IPS-18c (cell line): ENCODE measurements around the gene KIFBP.
"Not testable (repeated sequence)": the region's sequence is repeated elsewhere in the genome, so short reads cannot be mapped to it uniquely, and the experiment has no call there.

ENCODE experiments used
- H3K4me3 ChIP-seq: 2 replicates; pipeline ENCODE4 v1.7.0; 2013; ENCODE audit warnings: low read depth, mild to moderate bottlenecking, low read length, moderate library complexity; ENCODE audit not compliant: insufficient read depth
- H3K9me3 ChIP-seq: one replicate; pipeline ENCODE4 v1.6.1; 2013; ENCODE audit warnings: mild to moderate bottlenecking, low read length, moderate library complexity; ENCODE audit not compliant: control insufficient read depth, insufficient read depth

Gene KIFBP

GRCh38 chr10:68988530-68989316, at the start of gene KIFBP:
TSS of gene KIFBP (plus strand) at chr10:68988803. CDS start at chr10:68988833, 30 bp downstream.
- peak within 1 kb of the TSS; percentile 99 for H3K4me3 ChIP-seq
- peaks cover 3% of the 10 kb centered on the region for H3K9me3 ChIP-seq

GRCh38 chr10:68938884-68939283, 49.7 kb upstream of the KIFBP start:
- H3K4me3 ChIP-seq = no peak overlapping the region
- no peaks in the 10 kb centered on the region for H3K9me3 ChIP-seq

DNA sequence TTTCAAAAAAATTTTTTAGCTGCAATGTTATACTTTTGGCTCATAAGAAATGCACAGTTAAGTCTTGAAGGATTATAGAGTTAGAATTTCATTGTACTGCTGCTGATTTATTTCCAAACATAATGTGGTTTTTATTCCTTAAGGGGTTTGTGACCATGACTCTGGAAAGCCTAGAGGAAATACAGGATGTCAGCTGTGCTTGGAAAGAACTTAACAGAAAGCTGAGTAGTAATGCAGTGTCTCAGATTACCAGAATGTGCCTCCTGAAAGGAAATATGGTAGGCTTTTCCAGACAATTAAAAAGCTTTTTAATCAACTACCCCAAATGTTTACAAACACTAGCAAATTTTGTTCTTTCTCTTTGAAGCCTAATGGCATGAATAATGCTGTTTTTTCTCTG, 47.7 kb upstream of the KIFBP start:
- not testable (repeated sequence) for H3K9me3 ChIP-seq, H3K4me3 ChIP-seq

- no peak overlapping the region for H3K4me3 ChIP-seq
- H3K9me3 ChIP-seq = peaks cover 2% of the 10 kb centered on the region
Measured at GRCh38 chr10:68950598-68950997, 38.0 kb upstream of the KIFBP start.

- H3K4me3 ChIP-seq = no peak overlapping the region
- H3K9me3 ChIP-seq = no peaks in the 10 kb centered on the region
Measured at GRCh38 chr10:68954904-68955303, 33.7 kb upstream of the KIFBP start.

DNA sequence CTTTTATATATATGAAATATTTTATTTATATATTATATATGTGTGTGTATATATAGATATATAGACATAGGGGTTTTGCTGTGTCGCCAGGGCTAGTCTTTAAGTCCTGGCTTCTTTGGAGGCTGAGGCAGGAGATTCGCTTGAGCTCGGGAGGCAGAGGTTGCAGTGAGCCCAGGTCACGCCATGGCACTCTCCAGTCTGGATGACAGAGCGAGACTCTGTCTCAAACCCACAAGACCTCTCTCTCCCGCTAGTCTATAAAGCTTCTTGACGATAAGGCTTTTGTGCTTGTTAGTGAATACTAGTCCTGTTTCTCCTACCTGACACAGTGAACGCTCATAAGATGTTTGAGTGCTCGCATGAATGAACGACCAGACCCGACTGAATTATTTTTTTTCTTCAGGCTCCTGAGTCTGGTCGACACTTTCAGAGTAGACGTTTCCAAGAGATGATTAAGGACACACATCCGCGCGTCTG, 33.2 kb upstream of the KIFBP start:
- no peaks in the 10 kb centered on the region for H3K9me3 ChIP-seq
- peak overlapping the region; percentile 86 for H3K4me3 ChIP-seq

GRCh38 chr10:68955832-68956532, 32.6 kb upstream of the KIFBP start, which contains the start of gene DDX21:
TSS of gene DDX21 (plus strand) at chr10:68956170. CDS start at chr10:68956226, 56 bp downstream.
- H3K9me3 ChIP-seq = no peaks in the 10 kb centered on the region

GRCh38 chr10:68957284-68957615, 31.4 kb upstream of the KIFBP start:
- no peaks in the 10 kb centered on the region for H3K9me3 ChIP-seq
- peak overlapping the region; percentile 86 for H3K4me3 ChIP-seq

More at GRCh38 chr10:68955832-68956532, 32.6 kb upstream of the KIFBP start, which contains the start of gene DDX21:
- H3K4me3 ChIP-seq = peak within 1 kb of the TSS; percentile 86

- Histone ChIP-seq H3K9me3 (no peaks in the 10 kb centered on the region), H3K4me3 (peak overlapping the region; percentile 86)
Measured at GRCh38 chr10:68957654-68958053, 30.9 kb upstream of the KIFBP start.

DNA sequence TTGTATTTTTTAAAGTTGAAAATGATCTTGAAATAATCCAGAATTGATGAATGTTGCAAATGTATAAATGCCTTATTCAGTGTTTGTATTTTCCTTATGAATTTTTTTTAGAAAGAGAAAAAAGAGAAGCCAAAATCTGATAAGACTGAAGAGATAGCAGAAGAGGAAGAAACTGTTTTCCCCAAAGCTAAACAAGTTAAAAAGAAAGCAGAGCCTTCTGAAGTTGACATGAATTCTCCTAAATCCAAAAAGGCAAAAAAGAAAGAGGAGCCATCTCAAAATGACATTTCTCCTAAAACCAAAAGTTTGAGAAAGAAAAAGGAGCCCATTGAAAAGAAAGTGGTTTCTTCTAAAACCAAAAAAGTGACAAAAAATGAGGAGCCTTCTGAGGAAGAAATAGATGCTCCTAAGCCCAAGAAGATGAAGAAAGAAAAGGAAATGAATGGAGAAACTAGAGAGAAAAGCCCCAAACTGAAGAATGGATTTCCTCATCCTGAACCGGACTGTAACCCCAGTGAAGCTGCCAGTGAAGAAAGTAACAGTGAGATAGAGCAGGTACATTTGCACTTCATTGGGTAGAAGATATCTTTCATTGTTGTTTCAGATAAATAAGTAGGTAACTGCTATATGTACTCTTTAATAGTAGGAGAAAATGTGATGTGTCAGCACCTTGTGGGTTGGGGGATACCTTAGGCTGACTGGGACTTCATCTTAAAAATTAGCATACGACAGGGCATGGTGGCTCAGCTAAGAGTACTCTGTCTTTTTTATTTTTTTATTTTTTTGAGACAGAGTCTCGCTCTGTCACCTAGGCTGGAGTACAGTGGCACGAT, 28.7 kb upstream of the KIFBP start:
- Histone ChIP-seq H3K9me3 (no peaks in the 10 kb centered on the region), H3K4me3 (no peak overlapping the region)

GRCh38 chr10:68963151-68963550, 25.5 kb upstream of the KIFBP start:
- Histone ChIP-seq H3K4me3 (no peak overlapping the region), H3K9me3 (no peaks in the 10 kb centered on the region)

GRCh38 chr10:68973975-68974374, 14.6 kb upstream of the KIFBP start:
- Histone ChIP-seq H3K4me3 (no peak overlapping the region), H3K9me3 (no peaks in the 10 kb centered on the region)

DNA sequence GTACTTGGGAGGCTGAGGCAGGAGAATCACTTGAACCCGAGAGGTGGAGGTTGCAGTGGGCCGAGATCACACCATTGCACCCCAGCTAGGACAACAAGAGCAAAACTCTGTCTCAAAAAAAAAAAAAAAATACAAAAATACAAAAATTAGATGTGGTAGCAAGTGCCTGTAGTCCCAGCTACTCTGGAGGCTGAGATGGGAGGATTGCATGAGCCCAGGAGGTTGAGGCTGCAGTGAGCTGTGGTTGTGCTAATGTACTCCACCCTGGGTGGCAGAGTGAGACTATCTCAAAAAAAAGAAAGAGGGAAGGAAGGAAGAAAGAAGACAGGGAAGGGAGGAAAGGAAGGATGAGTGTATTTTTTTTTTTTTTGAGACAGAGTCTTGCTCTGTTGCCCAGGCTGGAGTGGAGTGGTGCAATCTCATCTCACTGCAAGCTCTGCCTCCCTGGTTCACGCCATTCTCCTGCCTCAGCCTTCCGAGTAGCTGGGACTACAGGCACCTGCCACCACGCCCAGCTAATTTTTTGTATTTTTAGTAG, 12.6 kb upstream of the KIFBP start:
- not testable (repeated sequence) for H3K4me3 ChIP-seq, H3K9me3 ChIP-seq

DNA sequence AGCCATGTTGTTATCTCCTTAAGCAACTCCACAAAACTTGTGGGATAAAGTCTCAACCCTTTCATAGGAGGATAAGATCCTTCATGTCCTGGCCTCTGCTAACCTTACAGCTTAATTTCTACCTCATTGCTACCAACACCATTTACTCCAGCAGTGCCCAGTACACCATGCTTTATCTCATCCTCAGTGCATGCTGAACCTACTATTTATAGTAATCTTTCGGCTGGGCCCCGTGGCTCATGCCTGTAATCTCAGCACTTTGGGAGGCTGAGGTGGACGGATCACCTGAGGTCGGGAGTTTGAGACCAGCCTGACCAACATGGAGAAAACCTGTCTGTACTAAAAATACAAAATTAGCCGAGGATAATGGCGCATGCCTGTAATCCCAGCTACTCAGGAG, 8.9 kb upstream of the KIFBP start:
- H3K4me3 ChIP-seq, H3K9me3 ChIP-seq: not testable (repeated sequence)

GRCh38 chr10:68981074-68981473, 7.5 kb upstream of the KIFBP start:
- Histone ChIP-seq H3K9me3 (no peaks in the 10 kb centered on the region), H3K4me3 (no peak overlapping the region)

GRCh38 chr10:68982389-68982788, 6.2 kb upstream of the KIFBP start:
- H3K4me3 ChIP-seq = no peak overlapping the region
- H3K9me3 ChIP-seq = no peaks in the 10 kb centered on the region

DNA sequence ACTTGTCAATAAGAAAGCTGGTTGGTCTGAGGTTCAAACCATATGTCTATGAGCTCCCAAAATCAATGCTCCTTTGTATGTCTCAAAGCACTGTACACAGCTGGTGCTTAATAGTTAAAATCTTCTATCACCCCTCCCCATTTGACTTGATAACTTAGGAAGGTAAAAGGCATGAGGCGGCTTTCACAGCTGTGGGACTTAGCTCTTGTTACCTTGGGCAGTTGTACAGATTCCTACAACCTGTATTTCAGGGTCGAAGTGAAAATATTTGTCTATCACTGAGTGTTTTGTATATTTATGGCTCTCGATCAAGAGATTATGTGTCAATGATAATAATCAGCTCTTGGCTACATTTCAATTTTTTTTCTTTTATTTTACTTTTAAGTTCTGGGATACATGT, 992 bp upstream of the KIFBP start:
- Histone ChIP-seq H3K4me3 (no peak overlapping the region), H3K9me3 (peaks cover 3% of the 10 kb centered on the region)
